ENCODE results near the gene ATL3. TPM values are rescaled to one million over a fixed set of nuclear protein-coding genes. Genes with fewer than 3 reads are reported as not detected.
"Not testable (repeated sequence)": the region's sequence is repeated elsewhere in the genome, so short reads cannot be mapped to it uniquely, and the experiment has no call there.

Gene ATL3
- total RNA-seq, 1 donor from 2014 or later = 9.4 TPM

- no peak overlapping the region for H3K4me3 Mint-ChIP-seq (ENCODE audit: low read depth)
- no peaks in the 10 kb centered on the region for H3K9me3 Mint-ChIP-seq (ENCODE audit: low read depth)
- H3K27me3 Mint-ChIP-seq = no peaks in the 10 kb centered on the region
- H3K36me3 Mint-ChIP-seq (ENCODE audit: insufficient read depth) = peaks cover 31% of the 10 kb centered on the region
- no peak overlapping the region for H3K27ac Mint-ChIP-seq
- H3K4me1 Mint-ChIP-seq (ENCODE audit: low read depth) = no peaks in the 10 kb centered on the region
- TF ChIP-seq CTCF (IDR thresholded peaks at IDR 0.05; ENCODE audit: unreplicated experiment) = no peak
- no peak for DNase-seq (ENCODE audit: low spot score, unreplicated experiment)
Measured at GRCh38 chr11:63589000-63589399, 82.2 kb downstream of the ATL3 start.

- TF ChIP-seq CTCF (IDR thresholded peaks at IDR 0.05; ENCODE audit: unreplicated experiment) = no peak
- Mint-ChIP-seq H3K27me3 (no peaks in the 10 kb centered on the region), H3K27ac (no peak overlapping the region), H3K36me3 (ENCODE audit: insufficient read depth) (peaks cover 45% of the 10 kb centered on the region), H3K9me3 (ENCODE audit: low read depth) (peaks cover 10% of the 10 kb centered on the region), H3K4me3 (ENCODE audit: low read depth) (no peak overlapping the region), H3K4me1 (ENCODE audit: low read depth) (peaks cover 7% of the 10 kb centered on the region)
- no peak for DNase-seq (ENCODE audit: low spot score, unreplicated experiment)
Measured at GRCh38 chr11:63586451-63587166, 84.6 kb downstream of the ATL3 start.

GRCh38 chr11:63583357-63583677 is 87.9 kb downstream of the ATL3 start:
- H3K27ac Mint-ChIP-seq = peak overlapping the region; percentile 57

GRCh38 chr11:63581224-63581623 is 90.0 kb downstream of the ATL3 start:
- H3K36me3 Mint-ChIP-seq (ENCODE audit: insufficient read depth) = peaks cover 60% of the 10 kb centered on the region
- not testable (repeated sequence) for H3K4me1 Mint-ChIP-seq (ENCODE audit: low read depth); H3K27ac Mint-ChIP-seq; H3K4me3 Mint-ChIP-seq (ENCODE audit: low read depth); DNase-seq (ENCODE audit: low spot score, unreplicated experiment); H3K27me3 Mint-ChIP-seq
- H3K9me3 Mint-ChIP-seq (ENCODE audit: low read depth) = peaks cover 20% of the 10 kb centered on the region

More at GRCh38 chr11:63583357-63583677, 87.9 kb downstream of the ATL3 start:
- Mint-ChIP-seq H3K27me3 (no peaks in the 10 kb centered on the region), H3K9me3 (ENCODE audit: low read depth) (peaks cover 20% of the 10 kb centered on the region), H3K4me1 (ENCODE audit: low read depth) (peaks cover 7% of the 10 kb centered on the region), H3K36me3 (ENCODE audit: insufficient read depth) (peaks cover 61% of the 10 kb centered on the region), H3K4me3 (ENCODE audit: low read depth) (no peak overlapping the region)
- DNase-seq (ENCODE audit: low spot score, unreplicated experiment) = no peak
- no peak for TF ChIP-seq CTCF (IDR thresholded peaks at IDR 0.05; ENCODE audit: unreplicated experiment)

- Mint-ChIP-seq H3K27ac (peak overlapping the region; percentile 24), H3K36me3 (ENCODE audit: insufficient read depth) (peaks cover 66% of the 10 kb centered on the region), H3K9me3 (ENCODE audit: low read depth) (peaks cover 20% of the 10 kb centered on the region)
Measured at GRCh38 chr11:63578882-63579281, 92.3 kb downstream of the ATL3 start.

GRCh38 chr11:63574856-63575602 is 96.1 kb downstream of the ATL3 start:
- peaks cover 40% of the 10 kb centered on the region for H3K36me3 Mint-ChIP-seq (ENCODE audit: insufficient read depth)
- no peak for TF ChIP-seq CTCF (IDR thresholded peaks at IDR 0.05; ENCODE audit: unreplicated experiment)
- peaks cover 12% of the 10 kb centered on the region for H3K4me1 Mint-ChIP-seq (ENCODE audit: low read depth)
- no peaks in the 10 kb centered on the region for H3K9me3 Mint-ChIP-seq (ENCODE audit: low read depth)
- H3K27ac Mint-ChIP-seq = peak overlapping the region; percentile 76
- DNase-seq (ENCODE audit: low spot score, unreplicated experiment) = no peak
- no peak overlapping the region for H3K4me3 Mint-ChIP-seq (ENCODE audit: low read depth)
- H3K27me3 Mint-ChIP-seq = no peaks in the 10 kb centered on the region

More at GRCh38 chr11:63578882-63579281, 92.3 kb downstream of the ATL3 start:
- H3K4me3 Mint-ChIP-seq (ENCODE audit: low read depth); H3K27me3 Mint-ChIP-seq; DNase-seq (ENCODE audit: low spot score, unreplicated experiment): not testable (repeated sequence)
- H3K4me1 Mint-ChIP-seq (ENCODE audit: low read depth) = peaks cover 19% of the 10 kb centered on the region

Other genes with a start within 250 kb of the ATL3 start
- gene PLAAT5, start 180.2 kb downstream of the ATL3 start, total RNA-seq = 27.1 and 32.6 TPM in 2 replicates
- gene LGALS12, start 165.3 kb downstream of the ATL3 start, total RNA-seq = 2.3 and 2.4 TPM in 2 replicates
- 0.42 TPM in 1 of 2 replicates, not detected in the other for gene PLAAT4, start 134.6 kb downstream of the ATL3 start, total RNA-seq
- not detected in 2 replicates for gene PLAAT2, start 108.0 kb downstream of the ATL3 start, total RNA-seq
- gene PLAAT3, start 56.9 kb downstream of the ATL3 start, total RNA-seq = 41.9 and 46.3 TPM in 2 replicates
- 151 and 159 TPM in 2 replicates for gene RTN3, start 10.1 kb upstream of the ATL3 start, total RNA-seq
- 46.8 and 53.6 TPM in 2 replicates for gene ZFTA, start 97.4 kb upstream of the ATL3 start, total RNA-seq
- gene SPINDOC, start 142.1 kb upstream of the ATL3 start, total RNA-seq = 75.3 and 77.8 TPM in 2 replicates
- 55.5 and 59.1 TPM in 2 replicates for gene MARK2, start 167.7 kb upstream of the ATL3 start, total RNA-seq
- gene RCOR2, start 245.8 kb upstream of the ATL3 start, total RNA-seq = 39.4 and 39.7 TPM in 2 replicates

Data from progenitor cell of endocrine pancreas (in vitro differentiated cells).